Central memory CD4-positive, alpha-beta T cell (primary cell): ENCODE measurements around the gene MKKS.
A peak's percentile ranks its signal among the peaks of the same experiment; 100 is the strongest.
"Not testable (repeated sequence)": the region's sequence is repeated elsewhere in the genome, so short reads cannot be mapped to it uniquely, and the experiment has no call there.

ENCODE experiments used
- DNase-seq: peaks from one replicate; pipeline ENCODE4 v3.0.0; 2022

MKKS gene

GRCh38 chr20:10448270-10449156 is 14.5 kb upstream of the MKKS start:
- no peak for DNase-seq

- DNase-seq = peak; percentile 21
Observed at GRCh38 chr20:10447028-10447427, 13.0 kb upstream of the MKKS start.

GRCh38 chr20:10445758-10446157 is 11.7 kb upstream of the MKKS start:
- DNase-seq = no peak

GRCh38 chr20:10443936-10444335 is 9.9 kb upstream of the MKKS start:
- DNase-seq = no peak

- no peak for DNase-seq
Observed at GRCh38 chr20:10438217-10438616, 4.2 kb upstream of the MKKS start.

GRCh38 chr20:10436053-10436699 is 2.2 kb upstream of the MKKS start:
- no peak for DNase-seq

- DNase-seq = peak; percentile 84
Observed at GRCh38 chr20:10434832-10435812, 1.1 kb upstream of the MKKS start, which contains the start of gene SLX4IP. Gene SLX4IP (plus strand): TSS chr20:10435305. CDS start chr20:10458205, 22,900 bp downstream.

- DNase-seq = peak; percentile 82
Observed at GRCh38 chr20:10434467-10434831, 427 bp upstream of the MKKS start.

GRCh38 chr20:10433014-10433622 is 904 bp downstream of the MKKS start:
- no peak for DNase-seq

DNA sequence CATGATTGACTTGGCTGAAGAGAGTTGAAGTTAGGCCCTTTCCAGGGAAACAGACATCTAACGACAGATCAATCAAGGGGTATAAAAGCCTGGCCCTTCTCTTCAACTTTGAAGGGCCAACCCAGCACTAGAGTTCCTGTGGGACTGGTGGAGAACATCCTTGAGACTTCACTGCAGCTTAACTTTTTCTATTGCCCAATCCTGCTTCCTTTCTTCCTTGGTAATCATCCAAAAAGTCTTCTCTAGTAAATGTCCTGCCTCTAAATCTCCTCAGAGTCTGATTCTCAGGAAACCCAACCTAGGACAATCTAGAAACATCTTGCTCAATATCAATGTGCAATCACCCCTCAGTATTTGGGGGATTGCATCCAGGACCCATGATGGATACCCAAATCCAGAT is 1.9 kb downstream of the MKKS start:
- no peak for DNase-seq

- no peak for DNase-seq
Observed at GRCh38 chr20:10430704-10431103, 3.3 kb downstream of the MKKS start.

DNA sequence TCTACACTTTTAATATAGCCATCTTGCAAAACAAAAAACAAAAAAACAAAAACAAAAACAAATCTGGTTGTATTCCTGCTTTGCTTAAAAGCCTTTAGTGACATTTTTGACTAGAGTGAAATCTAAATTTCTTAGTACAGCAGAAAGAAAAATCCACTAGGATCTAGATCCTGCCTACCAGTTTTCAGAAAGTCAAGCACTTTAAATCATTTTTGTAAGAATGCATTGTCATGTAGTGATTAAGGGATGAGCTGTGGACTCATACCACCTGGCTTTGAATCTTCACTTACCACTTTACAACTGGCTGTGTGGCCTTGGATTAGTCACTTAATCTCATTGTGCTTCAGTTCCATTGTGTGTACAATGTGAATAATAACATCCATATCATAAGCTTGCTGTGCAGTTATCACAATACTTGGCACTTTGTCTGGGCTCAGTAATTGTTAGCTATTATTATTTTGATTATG is 4.0 kb downstream of the MKKS start:
- no peak for DNase-seq

DNA sequence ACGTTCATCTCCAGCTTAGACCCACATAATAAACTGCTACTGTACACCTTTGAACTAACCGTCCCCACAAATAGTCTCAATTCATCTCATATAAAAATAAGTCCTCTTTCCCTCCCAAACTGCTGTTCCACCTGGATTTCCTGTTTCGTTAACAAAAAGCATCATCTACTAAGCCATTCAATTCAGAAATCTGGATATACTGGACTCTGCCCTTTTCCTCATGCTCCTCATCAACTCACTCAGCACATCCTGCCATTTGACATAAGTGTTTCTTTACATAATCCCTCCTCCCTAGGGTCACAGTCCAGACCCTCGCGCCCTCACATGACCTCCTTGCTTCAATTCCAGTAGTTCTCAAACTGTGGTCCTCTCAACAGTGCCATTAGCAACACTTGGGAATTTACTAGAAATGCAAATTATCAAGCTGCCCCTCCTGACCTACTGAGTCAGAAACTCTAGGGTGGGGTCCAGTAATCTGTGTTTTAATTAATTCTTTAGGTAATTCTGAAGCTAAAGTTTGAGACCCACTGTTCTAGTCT is 4.5 kb downstream of the MKKS start:
- no peak for DNase-seq

- DNase-seq = no peak
Observed at GRCh38 chr20:10428008-10428407, 6.0 kb downstream of the MKKS start.

DNA sequence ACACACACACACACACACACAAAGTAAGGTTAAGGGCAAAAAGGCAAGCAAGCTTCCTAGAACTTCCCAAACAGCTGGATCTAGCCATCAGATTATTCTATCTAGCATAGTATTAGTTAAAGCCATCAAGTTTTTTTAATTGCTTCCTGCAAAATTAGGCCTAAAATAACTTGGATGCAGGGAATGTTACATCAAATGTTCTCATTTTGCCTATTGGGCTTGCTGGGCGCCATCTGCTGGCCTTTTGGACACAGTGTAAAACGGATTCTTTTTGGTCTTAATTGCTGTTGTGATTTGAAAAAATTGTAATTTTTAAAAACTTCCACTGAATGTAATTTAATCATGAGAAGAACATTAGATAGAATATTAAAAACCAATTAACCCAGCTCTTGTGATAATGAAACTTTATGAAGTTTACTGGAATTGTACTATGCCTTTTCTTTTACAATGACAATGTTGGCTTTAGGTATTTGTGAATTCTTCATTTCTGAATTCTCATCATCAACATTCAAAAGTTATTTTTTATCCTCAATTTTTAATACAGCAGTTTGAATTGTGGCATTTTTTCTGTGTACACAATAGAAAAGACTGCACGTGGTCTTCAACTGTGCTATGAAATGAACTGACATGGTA is 6.8 kb downstream of the MKKS start:
- DNase-seq = peak; percentile 24

DNA sequence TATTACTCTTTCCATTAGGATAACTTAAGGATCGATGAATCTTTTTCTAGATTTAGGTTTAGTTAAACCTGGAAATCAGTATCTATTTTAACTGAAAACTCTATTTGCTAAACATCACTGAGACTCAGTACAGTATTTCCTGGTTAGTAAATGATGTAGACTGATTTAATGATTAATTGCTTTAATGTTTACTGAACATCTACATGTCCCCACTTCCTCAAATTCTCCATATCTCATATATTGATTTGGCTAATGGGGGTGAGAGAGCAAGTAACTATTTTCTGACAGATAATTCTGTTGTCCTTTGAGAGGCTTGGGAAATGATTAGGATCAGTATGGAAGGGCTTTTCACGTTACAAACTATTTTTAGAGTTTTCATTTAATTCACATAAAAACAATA is 10.3 kb downstream of the MKKS start:
- DNase-seq = no peak

DNA sequence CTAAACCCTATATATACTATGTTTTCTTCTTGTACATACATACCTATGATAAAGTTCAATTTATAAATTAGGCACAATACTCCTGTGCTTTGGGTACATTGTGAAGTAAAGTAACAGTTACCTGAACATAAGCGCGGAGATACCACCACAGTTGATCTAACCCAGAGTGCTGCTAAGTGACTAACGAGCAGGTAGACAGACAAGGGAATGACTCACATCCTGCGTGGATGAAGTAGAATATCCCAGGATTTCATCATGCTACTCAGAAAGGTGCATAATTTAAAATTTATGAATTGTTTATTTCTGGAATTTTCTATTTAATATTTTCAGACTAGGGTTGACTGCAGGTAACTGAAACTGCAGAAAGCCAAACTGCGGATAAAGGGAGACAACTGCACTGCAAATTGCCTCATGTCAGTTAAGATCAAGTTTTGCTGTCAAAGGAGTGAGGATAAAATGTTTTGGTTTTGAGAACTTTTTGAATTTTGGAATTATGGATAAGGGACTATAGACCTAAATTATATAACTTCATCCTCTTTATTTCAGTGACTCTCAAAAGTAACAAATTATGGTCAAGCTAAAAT is 14.4 kb downstream of the MKKS start:
- no peak for DNase-seq

DNA sequence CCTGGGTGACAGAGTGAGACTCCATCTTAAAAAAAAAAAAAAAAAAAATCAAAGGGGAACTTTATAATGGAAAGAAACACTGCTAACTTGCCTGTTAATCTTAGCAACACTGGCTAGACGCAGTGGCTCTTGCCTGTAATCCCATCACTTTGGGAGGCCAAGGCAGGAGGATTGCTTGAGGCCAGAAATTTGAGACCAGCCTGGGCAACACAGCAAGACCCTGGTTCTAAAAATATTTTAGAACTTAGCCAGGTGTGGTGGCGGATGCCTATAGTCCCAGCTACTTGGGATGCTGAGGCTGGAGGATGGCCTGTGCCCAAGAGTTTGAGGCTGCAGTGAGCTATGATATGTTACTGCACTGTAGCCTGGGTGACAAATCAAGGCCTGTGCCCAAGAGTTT is 16.8 kb downstream of the MKKS start:
- not testable (repeated sequence) for DNase-seq

- DNase-seq = no peak
Observed at GRCh38 chr20:10415013-10415650, 18.9 kb downstream of the MKKS start.

DNA sequence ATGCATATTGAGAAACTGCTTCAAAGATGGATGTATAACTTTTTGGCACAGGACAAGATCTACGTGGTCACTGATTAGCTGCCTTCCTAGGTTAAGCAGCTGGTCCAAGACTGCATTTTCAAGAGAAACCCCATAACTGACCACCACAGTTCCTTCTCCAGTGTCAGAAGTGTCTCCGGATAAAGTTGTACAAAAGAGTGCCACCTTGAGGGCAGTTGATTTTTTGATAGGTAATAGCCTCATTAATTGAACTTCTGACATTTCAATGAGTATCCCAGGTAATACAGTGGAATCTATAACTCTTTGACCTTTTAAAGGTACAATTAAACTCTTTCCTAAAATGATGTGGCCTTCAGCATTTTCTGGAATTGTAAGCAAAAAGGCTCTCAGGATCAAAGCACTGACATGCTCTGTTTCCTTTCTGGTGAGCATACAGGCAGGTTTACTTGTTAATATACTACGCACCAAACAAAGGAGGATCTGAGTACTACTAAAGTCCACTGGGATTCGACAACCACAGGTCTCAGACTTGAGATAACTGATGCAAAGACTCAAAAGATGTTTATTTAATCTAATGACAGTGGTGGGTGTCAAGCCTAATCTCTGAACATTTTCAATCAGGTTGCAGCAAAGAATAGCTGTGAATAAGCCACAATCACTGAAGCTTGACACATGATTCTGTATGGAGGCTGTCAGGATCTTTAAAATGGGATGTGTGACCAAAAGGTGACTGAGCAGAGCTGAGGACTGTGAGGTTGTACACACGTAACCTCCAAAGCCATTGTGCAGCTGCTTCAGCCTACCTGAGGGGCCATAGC is 21.2 kb downstream of the MKKS start:
- no peak for DNase-seq
